GM18858 (cell line): ENCODE results near the gene SASH3.

ENCODE experiments used
- ATAC-seq: cut with Tn5 transposase; IDR thresholded peaks from one replicate; pipeline ENCODE4 v1.9.1; 2021; ENCODE audit not compliant: unreplicated experiment

SASH3 gene

GRCh38 chrX:129802863-129803262 lies 23.1 kb downstream of the SASH3 start:
- no peak for ATAC-seq

GRCh38 chrX:129804806-129805205 lies 25.1 kb downstream of the SASH3 start:
- ATAC-seq = no peak

- ATAC-seq = no peak
Measured at GRCh38 chrX:129808158-129808828, 28.5 kb downstream of the SASH3 start.

GRCh38 chrX:129808829-129809796 lies 29.4 kb downstream of the SASH3 start:
- no peak for ATAC-seq

GRCh38 chrX:129813662-129814368 lies 34.1 kb downstream of the SASH3 start:
- no peak for ATAC-seq

GRCh38 chrX:129818123-129818522 lies 38.4 kb downstream of the SASH3 start:
- ATAC-seq = no peak

- ATAC-seq = no peak
Measured at GRCh38 chrX:129823115-129823514, 43.4 kb downstream of the SASH3 start.

GRCh38 chrX:129823522-129823921 lies 43.8 kb downstream of the SASH3 start:
- ATAC-seq = no peak

- ATAC-seq = no peak
Measured at GRCh38 chrX:129824620-129825019, 44.9 kb downstream of the SASH3 start.

- ATAC-seq = no peak
Measured at GRCh38 chrX:129825746-129826505, 46.2 kb downstream of the SASH3 start.

GRCh38 chrX:129830494-129830893 lies 50.7 kb downstream of the SASH3 start:
- ATAC-seq = no peak

GRCh38 chrX:129831091-129831885 lies 51.5 kb downstream of the SASH3 start:
- no peak for ATAC-seq

- ATAC-seq = no peak
Measured at GRCh38 chrX:129833153-129833990, 53.6 kb downstream of the SASH3 start.

- ATAC-seq = no peak
Measured at GRCh38 chrX:129836827-129837226, 57.1 kb downstream of the SASH3 start.

GRCh38 chrX:129840344-129840743 lies 60.6 kb downstream of the SASH3 start:
- no peak for ATAC-seq

- no peak for ATAC-seq
Measured at GRCh38 chrX:129842510-129843208, 62.9 kb downstream of the SASH3 start.

- ATAC-seq = no peak
Measured at GRCh38 chrX:129843209-129843458, 63.4 kb downstream of the SASH3 start.

- ATAC-seq = peak; percentile 94
Measured at GRCh38 chrX:129843459-129844306, 63.9 kb downstream of the SASH3 start, which contains the start of gene ZDHHC9. TSS of gene ZDHHC9 (minus strand) at chrX:129843886. CDS start at chrX:129841945, 1,941 bp downstream.
